Measurements from ENCODE around the gene HDHD2.

HDHD2 gene

DNA sequence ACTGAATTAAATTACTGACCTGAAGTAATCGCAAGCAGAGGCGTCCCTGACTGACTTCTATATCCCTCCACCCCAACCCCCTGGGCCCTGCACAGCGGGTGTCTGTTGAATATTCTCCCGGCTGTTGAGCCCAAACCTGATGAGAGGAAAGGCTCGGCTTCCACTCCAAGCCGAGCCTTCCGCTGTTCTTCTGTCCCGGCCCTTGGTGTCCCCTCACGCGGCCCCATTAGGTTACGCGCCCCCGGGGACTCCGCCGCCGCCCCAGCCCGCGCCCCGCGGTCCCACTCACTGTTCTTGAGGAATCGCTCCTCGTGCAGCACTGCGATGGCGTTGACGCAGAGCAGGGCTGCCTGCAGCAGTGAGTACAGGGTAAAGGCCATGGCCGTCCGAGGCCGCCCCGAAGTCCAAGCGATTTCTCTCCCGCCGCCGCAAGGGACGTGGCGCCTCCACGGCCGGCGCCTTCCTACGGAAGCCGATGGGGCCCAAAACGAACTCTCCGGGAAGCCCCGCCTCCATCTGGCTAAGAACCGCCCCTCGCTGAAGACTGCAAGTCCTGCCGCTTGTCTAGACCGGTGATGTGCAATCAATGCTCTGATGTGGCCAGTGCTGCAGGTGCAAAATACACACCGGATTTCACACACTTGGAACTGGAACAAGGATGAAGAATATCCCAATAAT is 25.7 kb upstream of the HDHD2 start, which contains the start of gene IER3IP1:
Gene IER3IP1, minus strand, starts transcription at position 467 of the 678 bp plus-strand sequence. Its CDS starts 87 bp downstream, at position 380.
- H3K27ac ChIP-seq: peak within 1 kb of the TSS; percentile 88
- peak; percentile 63 for TF ChIP-seq ZFX (IDR thresholded peaks at IDR 0.05)
- TF ChIP-seq, protein P1, sequence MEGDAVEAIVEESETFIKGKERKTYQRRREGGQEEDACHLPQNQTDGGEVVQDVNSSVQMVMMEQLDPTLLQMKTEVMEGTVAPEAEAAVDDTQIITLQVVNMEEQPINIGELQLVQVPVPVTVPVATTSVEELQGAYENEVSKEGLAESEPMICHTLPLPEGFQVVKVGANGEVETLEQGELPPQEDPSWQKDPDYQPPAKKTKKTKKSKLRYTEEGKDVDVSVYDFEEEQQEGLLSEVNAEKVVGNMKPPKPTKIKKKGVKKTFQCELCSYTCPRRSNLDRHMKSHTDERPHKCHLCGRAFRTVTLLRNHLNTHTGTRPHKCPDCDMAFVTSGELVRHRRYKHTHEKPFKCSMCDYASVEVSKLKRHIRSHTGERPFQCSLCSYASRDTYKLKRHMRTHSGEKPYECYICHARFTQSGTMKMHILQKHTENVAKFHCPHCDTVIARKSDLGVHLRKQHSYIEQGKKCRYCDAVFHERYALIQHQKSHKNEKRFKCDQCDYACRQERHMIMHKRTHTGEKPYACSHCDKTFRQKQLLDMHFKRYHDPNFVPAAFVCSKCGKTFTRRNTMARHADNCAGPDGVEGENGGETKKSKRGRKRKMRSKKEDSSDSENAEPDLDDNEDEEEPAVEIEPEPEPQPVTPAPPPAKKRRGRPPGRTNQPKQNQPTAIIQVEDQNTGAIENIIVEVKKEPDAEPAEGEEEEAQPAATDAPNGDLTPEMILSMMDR (conservative IDR thresholded peaks at IDR 0.05): no peak; the same call in 1 of the 2 replicates

DNA sequence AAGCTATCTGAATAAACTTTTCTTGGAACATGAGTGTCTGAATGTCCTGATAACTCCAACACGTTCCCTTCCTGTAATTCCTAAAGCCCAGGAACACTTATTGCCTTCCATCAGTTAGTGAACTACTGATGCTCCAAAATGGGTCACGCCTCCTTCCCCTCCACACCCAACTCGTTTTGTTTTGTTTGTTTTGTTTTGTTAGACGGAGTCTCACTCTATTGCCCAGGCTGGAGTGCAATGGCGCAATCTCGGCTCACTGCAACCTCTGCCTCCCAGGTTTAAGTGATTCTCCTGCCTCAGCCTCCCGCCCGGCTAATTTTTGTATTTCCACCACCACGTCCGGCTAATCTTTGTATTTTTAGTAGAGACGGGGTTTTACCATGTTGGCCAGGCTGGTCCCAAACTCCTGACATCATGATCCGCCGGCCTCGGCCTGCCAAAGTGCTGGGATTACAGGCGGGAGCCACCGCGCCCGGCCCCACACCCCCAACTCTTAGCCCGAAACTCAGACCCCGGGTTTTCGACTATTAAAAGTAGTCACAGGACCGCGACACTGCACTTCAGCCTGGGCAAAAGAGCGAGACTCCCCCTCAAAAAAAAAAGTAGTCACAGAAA is 25.1 kb upstream of the HDHD2 start:
- H3K27ac ChIP-seq: peak overlapping the region; percentile 88
- no peak for TF ChIP-seq ZFX (IDR thresholded peaks at IDR 0.05)
- TF ChIP-seq, protein P1 (conservative IDR thresholded peaks at IDR 0.05): no peak

DNA sequence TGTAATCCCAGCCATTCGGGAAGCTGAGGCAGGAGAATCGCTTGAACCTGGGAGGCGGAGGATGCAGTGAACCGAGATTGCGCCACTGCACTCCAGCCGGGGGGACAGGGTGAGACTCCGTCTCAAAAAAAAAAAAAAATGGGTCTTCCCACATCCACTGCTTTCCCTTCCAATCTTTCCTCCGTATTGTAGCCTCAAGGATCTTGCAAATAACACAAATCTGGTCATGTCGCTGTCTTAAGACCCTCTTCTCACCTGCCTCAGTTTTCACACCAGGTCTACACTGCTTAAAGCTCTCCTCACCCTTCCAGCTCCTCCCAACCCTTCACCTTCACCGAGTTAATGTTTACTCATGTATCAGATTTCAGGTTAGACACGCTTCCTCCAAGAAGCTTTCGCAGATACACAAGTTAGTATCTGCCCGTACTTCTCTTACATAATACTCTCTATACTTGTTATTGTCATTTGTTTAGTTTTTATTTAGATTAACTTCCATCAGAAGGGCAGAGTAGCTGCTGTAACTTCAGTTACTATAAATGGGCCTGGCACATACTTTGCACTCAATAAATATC is 24.3 kb upstream of the HDHD2 start:
- TF ChIP-seq ZFX (IDR thresholded peaks at IDR 0.05): no peak
- TF ChIP-seq, protein P1 (conservative IDR thresholded peaks at IDR 0.05): no peak
- H3K27ac ChIP-seq: peak overlapping the region; percentile 45

DNA sequence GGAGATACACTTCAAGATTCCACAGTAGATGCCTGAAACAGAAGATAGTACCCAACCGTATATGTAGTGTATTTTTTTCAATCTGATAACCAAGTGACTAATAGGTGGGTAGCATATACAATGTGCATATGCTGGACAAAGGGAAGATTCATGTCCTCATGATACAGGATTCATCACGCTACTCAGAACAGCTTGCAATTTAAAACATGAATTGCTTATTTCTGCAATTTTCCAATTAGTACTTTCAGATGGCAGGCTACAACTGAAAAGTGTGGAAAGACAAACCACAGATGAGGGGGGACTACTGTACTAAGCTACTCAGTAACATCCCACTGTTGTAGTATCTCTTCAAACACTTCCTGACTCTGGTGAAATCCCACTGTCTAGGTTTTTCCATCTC is 22.2 kb upstream of the HDHD2 start:
- TF ChIP-seq, protein P1 (conservative IDR thresholded peaks at IDR 0.05): no peak
- TF ChIP-seq ZFX (IDR thresholded peaks at IDR 0.05): no peak
- no peak overlapping the region for H3K27ac ChIP-seq

DNA sequence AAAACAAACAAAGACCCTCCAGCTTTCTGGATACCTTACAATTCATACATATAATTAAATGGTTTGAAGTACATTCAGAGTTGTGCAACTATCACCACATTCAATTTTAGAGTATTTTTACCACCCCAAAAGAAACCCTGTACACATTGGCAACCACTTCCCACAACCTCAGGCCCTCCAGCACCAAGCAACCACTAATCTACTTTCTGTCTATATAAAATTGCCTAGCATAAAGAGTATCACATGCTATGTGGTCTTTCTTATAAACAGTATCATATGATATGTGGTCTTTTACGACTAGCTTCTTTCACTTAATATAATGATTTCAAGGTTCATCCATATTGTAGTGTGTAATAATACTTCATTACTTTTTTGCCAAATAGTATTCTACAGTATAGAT is 18.6 kb upstream of the HDHD2 start:
- TF ChIP-seq, protein P1 (conservative IDR thresholded peaks at IDR 0.05): no peak
- no peak for TF ChIP-seq ZFX (IDR thresholded peaks at IDR 0.05)

DNA sequence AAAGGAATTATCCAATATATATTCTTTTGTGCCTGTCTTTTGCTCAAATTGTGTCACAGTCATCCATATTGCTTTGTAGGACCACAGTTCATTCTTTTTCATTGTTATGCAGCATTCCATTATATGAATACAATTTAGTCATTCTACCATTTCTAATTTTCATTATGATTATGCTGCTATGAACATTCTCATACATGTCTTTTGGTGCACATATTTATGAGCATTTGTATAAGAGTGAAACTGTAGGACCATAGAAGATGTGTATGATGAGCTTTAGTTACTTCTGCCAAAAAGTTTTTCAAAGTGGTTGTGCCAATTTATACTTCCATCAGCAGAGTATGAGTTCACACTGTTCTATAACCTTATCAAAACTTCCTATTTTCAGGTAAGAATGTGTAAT is 18.2 kb upstream of the HDHD2 start:
- TF ChIP-seq, protein P1 (conservative IDR thresholded peaks at IDR 0.05): no peak
- no peak for TF ChIP-seq ZFX (IDR thresholded peaks at IDR 0.05)
- H3K27ac ChIP-seq: no peak overlapping the region

More for the DNA sequence above, 18.6 kb upstream of the HDHD2 start:
- no peak overlapping the region for H3K27ac ChIP-seq

DNA sequence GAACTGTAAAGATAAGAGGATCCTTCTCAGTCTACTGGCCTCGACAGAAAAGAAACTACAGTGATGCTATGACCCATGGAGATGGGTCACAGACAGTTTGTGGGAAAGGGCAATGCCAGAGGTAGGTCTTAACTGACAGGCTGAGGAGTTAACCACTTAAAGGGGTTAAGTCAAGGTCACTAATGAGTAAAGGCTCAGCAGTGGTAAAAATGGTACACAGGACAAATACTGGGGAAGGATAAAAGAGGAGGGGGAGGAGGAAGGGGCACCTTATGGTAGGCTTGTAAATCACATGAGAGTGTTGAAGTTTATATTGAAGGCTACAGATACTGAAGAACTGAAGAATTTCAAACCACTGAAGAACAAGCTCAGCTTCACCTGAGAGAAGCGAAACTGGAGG is 16.0 kb upstream of the HDHD2 start:
- no peak overlapping the region for H3K27ac ChIP-seq
- TF ChIP-seq, protein P1 (conservative IDR thresholded peaks at IDR 0.05): no peak
- no peak for TF ChIP-seq ZFX (IDR thresholded peaks at IDR 0.05)

All from C4-2B (cell line).